Gastroesophageal sphincter (tissue), 4 donors: ENCODE measurements around the gene DUS3L. TPM values are rescaled to one million over a fixed set of nuclear protein-coding genes. Genes with fewer than 3 reads are reported as not detected.

Experiments used
- ATAC-seq: fragments of 150-250 bp; one replicate; pipeline ENCODE4 v1.9.1; 2016; ENCODE audit warnings: mild to moderate bottlenecking, moderate library complexity
- H3K27ac ChIP-seq, 4 donors: fragments of 200-600 bp; sonication (generic) in 3 of 4; 1 replicate in 3 of 4; 2 replicates in 1 of 4; pipeline ENCODE4 v1.5.1; 2016 to 2019
- H3K27me3 ChIP-seq: fragments of 200-600 bp; sonication (generic); one replicate; pipeline ENCODE4 v1.5.1; 2019
- H3K36me3 ChIP-seq, 2 donors: fragments of 200-600 bp; sonication (generic); one replicate each; pipeline ENCODE4 v1.5.1; 2019; ENCODE audit warnings: control low read depth in 1 of 2
- H3K4me1 ChIP-seq, 3 donors: fragments of 200-600 bp; sonication (generic); 1 replicate in 2 of 3; 2 replicates in 1 of 3; pipeline ENCODE4 v1.5.1; 2016 to 2019; ENCODE audit warnings: control low read depth in 2 of 3
- H3K4me3 ChIP-seq, 2 donors: fragments of 200-600 bp; sonication (generic); one replicate each; pipeline ENCODE4 v1.5.1; 2019; ENCODE audit warnings: mild to moderate bottlenecking in 1 of 2, moderate library complexity in 1 of 2
- H3K9me3 ChIP-seq, 3 donors: fragments of 200-600 bp; sonication (generic); one replicate each; pipeline ENCODE4 v1.5.1; 2017 to 2019; ENCODE audit warnings: control low read depth in 2 of 3
- CTCF ChIP-seq, 4 experiments: fragments of 200-600 bp in 2 of 4; fragments of 450-650 bp in 2 of 4; sonication (generic) in 1 of 4; IDR thresholded peaks; one replicate each; pipeline ENCODE4 v1.5.1; 2017 to 2019; ENCODE audit warnings: antibody characterized with exemption in 4 of 4, mild to moderate bottlenecking in 2 of 4, moderate library complexity in 2 of 4
- EP300 ChIP-seq: sonication (generic); formaldehyde crosslinking; IDR thresholded peaks from one replicate; pipeline ENCODE4 v1.6.1; 2017; ENCODE audit warnings: antibody characterized with exemption, mild to moderate bottlenecking
- POLR2A ChIP-seq, 2 donors: fragments of 450-650 bp; IDR thresholded peaks; one replicate each; pipeline ENCODE4 v1.6.1; 2017; ENCODE audit warnings: antibody characterized with exemption in 2 of 2, mild to moderate bottlenecking in 2 of 2, moderate library complexity in 1 of 2
- POLR2AphosphoS5 ChIP-seq: sonication (generic); formaldehyde crosslinking; IDR thresholded peaks from one replicate; pipeline ENCODE4 v1.6.1; 2017; ENCODE audit warnings: antibody characterized with exemption
- WGBS, 2 donors: methylation state at CpG; one replicate each; pipeline ENCODE4 v1.1.5; 2018; ENCODE audit warnings: low coverage in 1 of 2; 5-methylcytosine and 5-hydroxymethylcytosine counted together
- total RNA-seq, 4 donors: library from RNA; depleted of rRNA; stranded (reverse); fragments of >200 nt; gene quantifications; one replicate each; pipeline ENCODE4 v1.1.0, GENCODE V29; 2016

The DUS3L gene
- total RNA-seq, 4 donors from 2014 or later, result 14.1 to 39.4 (median 22.6) TPM

- no peaks in the 10 kb centered on the region for H3K9me3 ChIP-seq
- WGBS, 2 donors, result 54 to 87% methylated on average over 5 to 15 of the region's 15 CpGs
- H3K4me1 ChIP-seq, result no peaks in the 10 kb centered on the region
- H3K36me3 ChIP-seq, result no peaks in the 10 kb centered on the region
- H3K27me3 ChIP-seq, result no peaks in the 10 kb centered on the region
- H3K27ac ChIP-seq, result no peak overlapping the region
- ATAC-seq, result no peak
- TF ChIP-seq EP300 (no peak), CTCF (IDR thresholded peaks at IDR 0.05) (no peak), POLR2AphosphoS5 (no peak), POLR2A (IDR thresholded peaks at IDR 0.05) (no peak)
- H3K4me3 ChIP-seq, result no peak overlapping the region
These were observed 46.9 kb upstream of the DUS3L start for GRCh38 chr19:5837761-5838352.

DNA sequence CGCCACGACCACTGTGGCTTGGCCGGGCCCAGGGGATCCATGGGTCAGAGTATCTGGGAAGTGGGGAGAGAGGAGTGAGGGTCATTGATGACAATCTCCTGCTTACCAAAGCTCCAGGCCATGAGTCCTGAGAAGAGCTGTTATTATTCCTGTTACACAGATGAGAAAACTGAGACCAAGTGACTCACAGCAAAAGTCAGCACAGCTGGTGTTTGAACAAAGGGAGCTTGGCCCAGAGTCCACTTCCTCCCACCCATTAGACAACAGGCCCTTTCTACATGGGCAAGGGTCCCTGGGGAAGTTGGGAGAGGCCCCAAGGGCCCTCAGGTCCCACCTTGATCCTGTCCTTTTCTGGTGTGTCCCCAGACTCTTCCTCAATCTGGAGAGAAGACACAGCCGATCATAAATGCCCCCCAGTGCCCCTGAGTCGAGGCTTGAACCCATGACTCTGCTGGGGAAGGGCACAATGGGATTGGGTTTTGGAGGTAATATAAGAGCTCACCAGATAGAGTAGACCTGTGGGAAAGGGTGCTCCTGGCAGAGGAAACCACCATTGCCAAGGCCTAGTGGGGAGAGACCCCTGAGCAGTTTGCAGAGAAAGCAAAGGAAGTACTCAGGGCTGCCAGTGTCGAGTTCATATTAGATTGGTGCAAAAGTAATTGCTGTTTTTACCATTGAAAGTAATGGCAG lies 41.7 kb upstream of the DUS3L start:
- H3K4me3 ChIP-seq, result no peak overlapping the region
- no peaks in the 10 kb centered on the region for H3K9me3 ChIP-seq
- H3K27ac ChIP-seq, result no peak overlapping the region
- TF ChIP-seq CTCF (IDR thresholded peaks at IDR 0.05) (no peak), POLR2A (IDR thresholded peaks at IDR 0.05) (no peak), EP300 (no peak), POLR2AphosphoS5 (no peak)
- peaks cover 0 to 23% (median 16%) of the 10 kb centered on the region in 3 donors for H3K4me1 ChIP-seq
- H3K27me3 ChIP-seq, result peaks cover 23% of the 10 kb centered on the region
- 86 to 90% methylated on average over 2 to 3 of the region's 6 CpGs for WGBS, 2 donors
- no peaks in the 10 kb centered on the region for H3K36me3 ChIP-seq
- no peak for ATAC-seq

DNA sequence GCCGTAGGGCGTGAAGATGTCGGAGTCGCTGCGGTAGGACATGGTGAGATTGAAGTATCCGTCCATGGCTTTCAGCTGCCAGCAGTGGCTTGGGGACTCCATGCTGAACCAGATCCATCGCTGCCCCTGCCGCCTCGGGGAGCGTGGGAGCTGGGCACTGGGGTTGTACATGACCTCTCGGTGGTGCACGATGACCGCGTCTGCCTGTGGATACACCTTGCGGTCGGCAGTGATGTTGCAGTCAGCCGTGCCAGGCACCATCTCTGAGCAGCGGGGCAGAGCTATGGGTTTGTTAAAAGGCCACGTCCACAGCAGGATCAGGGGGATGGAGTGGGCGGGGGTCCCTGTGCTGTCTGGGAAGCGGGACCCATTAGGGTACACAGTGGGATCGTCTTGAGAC lies 41.1 kb upstream of the DUS3L start:
- no peaks in the 10 kb centered on the region for H3K9me3 ChIP-seq
- ATAC-seq, result no peak
- WGBS, 2 donors, result 46 to 100% methylated on average over 1 to 3 of the region's 22 CpGs
- H3K27me3 ChIP-seq, result peaks cover 23% of the 10 kb centered on the region
- no peaks in the 10 kb centered on the region for H3K36me3 ChIP-seq
- H3K4me1 ChIP-seq, result peaks cover 0 to 29% (median 16%) of the 10 kb centered on the region in 3 donors
- H3K27ac ChIP-seq, result no peak overlapping the region
- TF ChIP-seq CTCF (IDR thresholded peaks at IDR 0.05), result no peak
- no peak for TF ChIP-seq POLR2AphosphoS5
- TF ChIP-seq POLR2A (IDR thresholded peaks at IDR 0.05), result no peak
- no peak for TF ChIP-seq EP300
- no peak overlapping the region for H3K4me3 ChIP-seq

DNA sequence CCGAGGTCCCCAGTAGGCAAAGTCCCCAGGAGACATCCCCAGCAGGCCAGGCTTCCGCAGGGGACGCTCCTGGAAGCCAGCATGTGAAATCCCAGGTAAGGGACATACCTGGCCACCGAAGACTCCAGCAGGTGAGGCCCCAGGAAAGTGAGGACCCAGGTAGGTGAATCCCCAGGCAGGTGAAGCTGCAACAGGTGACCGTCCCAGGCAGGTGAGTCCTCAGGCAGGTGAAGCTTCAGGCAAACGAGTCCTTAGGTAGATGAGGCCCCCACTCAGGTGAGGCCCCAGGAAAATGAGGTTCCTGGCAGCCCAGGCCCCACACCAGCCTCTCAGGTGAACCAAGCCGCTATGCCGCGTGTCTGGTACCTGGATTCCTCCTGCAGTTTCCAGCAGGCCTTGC lies 40.2 kb upstream of the DUS3L start:
- Histone ChIP-seq H3K4me3 (no peak overlapping the region), H3K9me3 (no peaks in the 10 kb centered on the region), H3K27ac (no peak overlapping the region), H3K4me1 (peaks cover 0 to 38% (median 16%) of the 10 kb centered on the region in 3 donors), H3K27me3 (peaks cover 23% of the 10 kb centered on the region), H3K36me3 (no peaks in the 10 kb centered on the region)
- no peak for ATAC-seq
- WGBS, 2 donors, result 100% methylated on average over 2 of the region's 9 CpGs; no CpG with 5 or more reads in 1 of the 2 donors
- TF ChIP-seq EP300, result no peak
- TF ChIP-seq POLR2A (IDR thresholded peaks at IDR 0.05), result no peak
- TF ChIP-seq POLR2AphosphoS5, result no peak
- no peak for TF ChIP-seq CTCF (IDR thresholded peaks at IDR 0.05)
